Measurements from ENCODE around the gene TRMT61A. TPM values are rescaled to one million over a fixed set of nuclear protein-coding genes. Genes with fewer than 3 reads are reported as not detected.

The TRMT61A gene
- total RNA-seq, 4 donors from 2014 or later: 14.9 to 24.4 (median 21.3) TPM

GRCh38 chr14:103552846-103553210, 23.8 kb downstream of the TRMT61A start:
- Histone ChIP-seq H3K36me3 (no peaks in the 10 kb centered on the region), H3K27ac (peak overlapping the region; percentile 95 to 99 (median 97)), H3K27me3 (no peaks in the 10 kb centered on the region), H3K4me1 (peaks cover 62 to 86% of the 10 kb centered on the region in 2 donors), H3K9me3 (no peaks in the 10 kb centered on the region), H3K4me3 (replicated peaks in 1 of 3) (no peak overlapping the region)
- DNase-seq: no peak
- WGBS, 2 donors: 92 to 95% methylated on average over 11 of the region's 11 CpGs
- no peak for TF ChIP-seq CTCF (IDR thresholded peaks at IDR 0.05)
- TF ChIP-seq POLR2A (IDR thresholded peaks at IDR 0.05): no peak
- intact Hi-C loops (cut with DNase I): no loop called here

GRCh38 chr14:103555559-103556337, 26.8 kb downstream of the TRMT61A start:
- peaks cover 9 to 11% of the 10 kb centered on the region in 2 donors for H3K36me3 ChIP-seq
- no peak for TF ChIP-seq CTCF (IDR thresholded peaks at IDR 0.05)
- TF ChIP-seq POLR2A (IDR thresholded peaks at IDR 0.05): no peak
- H3K27me3 ChIP-seq: no peaks in the 10 kb centered on the region
- WGBS, 2 donors: 86 to 92% methylated on average over 15 of the region's 15 CpGs
- H3K4me3 ChIP-seq (replicated peaks in 1 of 3): no peak overlapping the region
- no peak overlapping the region for H3K27ac ChIP-seq
- intact Hi-C loops (cut with DNase I): no loop called here
- H3K4me1 ChIP-seq: peaks cover 58 to 84% of the 10 kb centered on the region in 2 donors
- no peak for DNase-seq
- no peaks in the 10 kb centered on the region for H3K9me3 ChIP-seq

GRCh38 chr14:103556946-103557758, 28.2 kb downstream of the TRMT61A start:
- peaks cover 55 to 79% of the 10 kb centered on the region in 2 donors for H3K4me1 ChIP-seq
- 73 to 79% methylated on average over 15 of the region's 15 CpGs for WGBS, 2 donors

GRCh38 chr14:103558071-103558882, 29.3 kb downstream of the TRMT61A start:
- WGBS, 2 donors: 72% methylated on average over 16 of the region's 16 CpGs
- Histone ChIP-seq H3K9me3 (no peaks in the 10 kb centered on the region), H3K27me3 (no peaks in the 10 kb centered on the region), H3K27ac (peak overlapping the region; percentile 30 to 68 (median 40)), H3K36me3 (peaks cover 9 to 11% of the 10 kb centered on the region in 2 donors), H3K4me3 (replicated peaks in 1 of 3) (no peak overlapping the region), H3K4me1 (peaks cover 44 to 68% of the 10 kb centered on the region in 2 donors)
- peak; percentile 46 for DNase-seq
- TF ChIP-seq POLR2A (IDR thresholded peaks at IDR 0.05) (peak in 1 of 2 donors; percentile 14), CTCF (IDR thresholded peaks at IDR 0.05) (no peak)
- intact Hi-C loops (cut with DNase I): no loop called here

More at GRCh38 chr14:103556946-103557758, 28.2 kb downstream of the TRMT61A start:
- peak overlapping the region; percentile 16 to 68 (median 30) for H3K27ac ChIP-seq
- intact Hi-C loops (cut with DNase I): no loop called here
- H3K27me3 ChIP-seq: no peaks in the 10 kb centered on the region
- no peaks in the 10 kb centered on the region for H3K9me3 ChIP-seq
- no peak overlapping the region for H3K4me3 ChIP-seq (replicated peaks in 1 of 3)
- TF ChIP-seq POLR2A (IDR thresholded peaks at IDR 0.05): no peak
- no peak for TF ChIP-seq CTCF (IDR thresholded peaks at IDR 0.05)
- peaks cover 9 to 11% of the 10 kb centered on the region in 2 donors for H3K36me3 ChIP-seq
- no peak for DNase-seq

Data from thyroid gland (tissue), 4 donors.